ENCODE data around the gene LOXHD1. TPM values are rescaled to one million over a fixed set of nuclear protein-coding genes. Genes with fewer than 3 reads are reported as not detected.

The LOXHD1 gene
- total RNA-seq, 1 donor from 2014 or later, result 2.9 TPM

GRCh38 chr18:46621111-46621766, 35.8 kb downstream of the LOXHD1 start:
- intact Hi-C loops (cut with DNase I), result no loop called here
- ATAC-seq, result no peak
- TF ChIP-seq CTCF (IDR thresholded peaks at IDR 0.05), result no peak

GRCh38 chr18:46619559-46619958, 37.5 kb downstream of the LOXHD1 start:
- Histone ChIP-seq H3K4me1 (peaks cover 7% of the 10 kb centered on the region), H3K27me3 (ENCODE audit: low read depth) (no peaks in the 10 kb centered on the region), H3K36me3 (no peaks in the 10 kb centered on the region), H3K27ac (no peak overlapping the region), H3K4me3 (no peak overlapping the region), H3K9me3 (no peaks in the 10 kb centered on the region)
- no peak for TF ChIP-seq CTCF (IDR thresholded peaks at IDR 0.05)
- DNase-seq, result no peak
- intact Hi-C loops (cut with DNase I), result no loop called here
- no peak for ATAC-seq

More at GRCh38 chr18:46621111-46621766, 35.8 kb downstream of the LOXHD1 start:
- Histone ChIP-seq H3K4me3 (no peak overlapping the region), H3K27me3 (ENCODE audit: low read depth) (no peaks in the 10 kb centered on the region), H3K27ac (no peak overlapping the region), H3K4me1 (peaks cover 7% of the 10 kb centered on the region), H3K9me3 (no peaks in the 10 kb centered on the region), H3K36me3 (no peaks in the 10 kb centered on the region)
- no peak for DNase-seq

- no peak for TF ChIP-seq CTCF (IDR thresholded peaks at IDR 0.05)
- Histone ChIP-seq H3K4me1 (no peaks in the 10 kb centered on the region), H3K4me3 (no peak overlapping the region), H3K36me3 (no peaks in the 10 kb centered on the region), H3K9me3 (no peaks in the 10 kb centered on the region), H3K27me3 (ENCODE audit: low read depth) (no peaks in the 10 kb centered on the region), H3K27ac (no peak overlapping the region)
- DNase-seq (no peak), ATAC-seq (no peak)
- intact Hi-C loops (cut with DNase I), result no loop called here
These were observed 41.3 kb downstream of the LOXHD1 start for GRCh38 chr18:46615720-46616119.

- Histone ChIP-seq H3K36me3 (no peaks in the 10 kb centered on the region), H3K9me3 (no peaks in the 10 kb centered on the region), H3K27ac (no peak overlapping the region), H3K27me3 (ENCODE audit: low read depth) (no peaks in the 10 kb centered on the region), H3K4me1 (no peaks in the 10 kb centered on the region), H3K4me3 (no peak overlapping the region)
- ATAC-seq, result no peak
- intact Hi-C loops (cut with DNase I), result no loop called here
- no peak for TF ChIP-seq CTCF (IDR thresholded peaks at IDR 0.05)
- DNase-seq, result no peak
These were observed 48.0 kb downstream of the LOXHD1 start for GRCh38 chr18:46609048-46609447.

GRCh38 chr18:46607926-46608325, 49.1 kb downstream of the LOXHD1 start:
- no peaks in the 10 kb centered on the region for H3K9me3 ChIP-seq
- intact Hi-C loops (cut with DNase I), result no loop called here
- DNase-seq, result no peak
- no peaks in the 10 kb centered on the region for H3K4me1 ChIP-seq
- H3K36me3 ChIP-seq, result no peaks in the 10 kb centered on the region
- H3K27me3 ChIP-seq (ENCODE audit: low read depth), result no peaks in the 10 kb centered on the region
- ATAC-seq, result no peak
- no peak overlapping the region for H3K4me3 ChIP-seq
- no peak overlapping the region for H3K27ac ChIP-seq
- TF ChIP-seq CTCF (IDR thresholded peaks at IDR 0.05), result no peak

Measured in lower lobe of right lung (tissue), 2 donors.